Measurements from ENCODE around the gene PTCSC3.
"Not testable (repeated sequence)": the region's sequence is repeated elsewhere in the genome, so short reads cannot be mapped to it uniquely, and the experiment has no call there.

The PTCSC3 gene

GRCh38 chr14:36171607-36172006, 4.9 kb downstream of the PTCSC3 start:
- DNase-seq = no peak

GRCh38 chr14:36167431-36167830, 9.1 kb downstream of the PTCSC3 start:
- DNase-seq = no peak

GRCh38 chr14:36163451-36163850, 13.1 kb downstream of the PTCSC3 start:
- no peak for DNase-seq

DNA sequence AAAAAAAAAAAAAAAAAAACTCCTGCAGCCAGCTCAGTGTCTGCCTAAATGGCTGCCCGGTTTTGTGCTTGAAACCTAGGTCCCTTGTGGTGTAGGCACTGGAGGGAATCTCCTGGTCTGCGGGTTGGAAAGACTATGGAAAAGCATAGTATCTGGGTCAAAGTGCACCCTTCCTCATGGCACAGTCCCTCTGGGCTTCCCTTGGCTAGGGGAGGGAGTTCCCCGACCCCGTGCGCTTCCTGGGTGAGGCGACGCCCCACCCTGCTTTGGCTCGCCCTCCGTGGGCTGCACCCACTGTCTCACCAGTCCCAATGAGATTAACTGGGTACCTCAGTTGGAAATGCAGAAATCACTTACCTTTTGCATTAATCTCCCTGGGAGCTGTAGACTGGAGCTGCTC, 14.3 kb downstream of the PTCSC3 start:
- no peak for DNase-seq

GRCh38 chr14:36161776-36162175, 14.7 kb downstream of the PTCSC3 start:
- no peak for DNase-seq

DNA sequence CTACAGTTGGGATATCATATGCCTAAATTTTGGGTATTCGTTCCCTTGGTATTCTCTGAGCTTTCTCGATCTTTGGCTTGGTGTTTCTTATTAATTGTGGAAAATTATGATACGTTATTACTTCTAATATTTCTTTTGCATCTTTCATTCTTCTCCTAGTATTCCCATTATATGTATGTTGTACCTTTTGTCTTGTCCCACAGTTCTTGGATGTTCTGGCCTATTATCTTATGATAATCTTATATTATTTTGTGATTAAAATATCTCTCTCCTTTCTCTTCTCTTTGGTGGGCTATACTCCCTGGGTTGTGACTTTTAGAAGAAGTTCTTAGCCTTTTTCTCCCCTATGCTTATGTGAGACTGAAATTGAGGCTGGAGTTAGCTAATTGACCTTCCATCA, 25.2 kb downstream of the PTCSC3 start:
- no peak for DNase-seq

DNA sequence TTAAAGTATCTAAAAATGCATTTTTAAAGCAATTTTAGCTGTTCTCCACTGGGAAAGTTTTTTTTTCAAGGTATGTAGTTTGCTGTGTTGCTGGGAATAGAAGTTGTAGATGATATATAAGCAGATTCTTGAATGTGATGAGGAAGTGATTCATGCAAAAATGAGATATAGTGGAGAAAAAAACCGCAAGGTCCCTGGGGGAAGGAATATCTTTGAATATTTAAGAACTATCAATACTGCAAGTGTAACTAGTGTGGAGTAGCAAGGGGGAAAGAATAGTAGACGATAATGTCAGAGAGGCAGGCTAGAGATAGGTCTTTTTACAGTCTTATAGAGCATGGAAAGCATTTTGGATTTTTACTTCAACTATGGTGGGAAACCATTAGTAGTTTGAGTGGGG, 42.5 kb downstream of the PTCSC3 start:
- DNase-seq = no peak

GRCh38 chr14:36132826-36133225, 43.7 kb downstream of the PTCSC3 start:
- DNase-seq = no peak

GRCh38 chr14:36130186-36130585, 46.3 kb downstream of the PTCSC3 start:
- no peak for DNase-seq

DNA sequence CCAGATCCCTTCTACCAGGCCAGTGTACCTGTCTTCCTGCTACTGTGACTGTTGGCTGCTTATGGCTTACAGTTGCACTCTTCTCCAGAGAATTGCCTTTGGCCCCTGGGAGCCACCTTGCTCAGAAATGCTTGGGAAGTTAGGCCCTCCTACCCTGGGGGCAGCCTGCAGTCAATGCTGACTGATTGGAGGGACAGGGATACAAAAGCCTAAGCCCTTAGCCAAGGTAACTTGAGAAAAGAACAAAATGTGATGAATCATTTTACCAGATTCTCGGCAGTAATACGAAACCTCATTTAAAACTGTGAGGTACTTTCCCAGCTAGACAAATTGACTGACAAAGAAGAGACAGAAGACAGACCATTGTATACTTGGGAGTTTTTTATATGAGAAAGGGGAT, 47.3 kb downstream of the PTCSC3 start:
- DNase-seq = no peak

DNA sequence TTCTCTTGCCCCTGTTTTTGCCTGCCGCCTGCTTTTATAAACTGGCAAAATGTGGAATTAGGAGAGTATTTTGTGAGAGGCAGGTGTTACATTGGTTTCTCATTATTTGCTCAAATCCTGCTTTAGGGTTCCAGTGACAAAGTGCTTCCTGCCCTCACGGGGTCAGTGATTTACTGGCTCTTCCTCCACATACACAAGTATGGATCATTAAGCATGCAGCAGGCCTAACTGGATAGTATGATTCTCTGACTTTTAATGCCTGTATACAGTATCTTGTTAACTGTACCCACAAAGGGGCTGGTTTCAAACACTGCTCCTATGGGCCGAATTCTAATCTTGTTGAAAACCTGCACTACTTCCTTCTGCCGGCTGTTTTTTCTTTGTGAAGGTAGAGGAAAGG, 63.2 kb downstream of the PTCSC3 start:
- DNase-seq = no peak

GRCh38 chr14:36111822-36112583, 64.5 kb downstream of the PTCSC3 start:
- DNase-seq = no peak

- no peak for DNase-seq
Observed at GRCh38 chr14:36105401-36105800, 71.1 kb downstream of the PTCSC3 start.

GRCh38 chr14:36104258-36104657, 72.3 kb downstream of the PTCSC3 start:
- DNase-seq = not testable (repeated sequence)

GRCh38 chr14:36099619-36100018, 76.9 kb downstream of the PTCSC3 start:
- DNase-seq = no peak

DNA sequence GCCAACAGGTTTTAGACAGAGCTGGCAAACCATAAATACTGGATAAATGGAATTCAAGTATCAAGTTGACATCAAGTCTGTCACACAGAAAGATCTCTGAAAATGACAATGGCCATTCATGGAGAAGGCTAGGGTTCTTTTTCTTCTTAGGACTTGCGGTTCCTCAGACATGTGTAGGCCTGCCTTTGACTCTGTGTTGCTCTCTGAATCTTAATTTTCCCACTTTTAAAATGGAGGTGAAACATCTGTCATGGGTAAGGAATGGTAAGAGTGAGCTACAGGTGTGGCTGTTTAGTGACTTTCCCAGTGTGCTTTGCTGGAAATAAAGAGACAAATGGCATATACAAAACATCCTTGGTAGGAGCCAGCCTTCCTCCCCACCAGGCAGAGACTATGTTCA, 79.2 kb downstream of the PTCSC3 start:
- no peak for DNase-seq

GRCh38 chr14:36096090-36096489, 80.4 kb downstream of the PTCSC3 start:
- no peak for DNase-seq

GRCh38 chr14:36094963-36095362, 81.6 kb downstream of the PTCSC3 start:
- no peak for DNase-seq

DNA sequence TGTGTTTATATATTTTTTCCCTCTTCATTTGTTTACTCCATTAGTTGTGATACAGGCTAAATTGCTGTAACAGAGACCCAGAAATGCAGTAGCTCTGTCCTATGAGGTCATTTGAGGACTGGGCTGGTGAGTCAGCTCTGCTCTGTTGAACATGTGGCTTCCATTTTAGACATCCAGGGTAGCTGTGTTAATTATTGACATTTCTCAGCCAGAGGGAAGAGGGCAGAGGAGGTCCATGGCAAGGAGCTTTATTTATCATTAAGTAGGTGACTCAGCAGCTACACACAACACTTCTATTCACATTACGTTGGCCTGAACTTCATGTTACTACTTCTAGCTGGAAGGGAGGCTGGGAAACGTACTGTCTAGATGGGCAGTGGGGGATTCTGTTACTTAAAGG, 85.4 kb downstream of the PTCSC3 start:
- no peak for DNase-seq

GRCh38 chr14:36087411-36087810, 89.1 kb downstream of the PTCSC3 start:
- no peak for DNase-seq

GRCh38 chr14:36086629-36087395, 89.7 kb downstream of the PTCSC3 start:
- no peak for DNase-seq

- DNase-seq = no peak
Observed at GRCh38 chr14:36085861-36086260, 90.7 kb downstream of the PTCSC3 start.
